ENCODE results near the gene TSPAN18.
A peak's percentile ranks its signal among the peaks of the same experiment; 100 is the strongest.

The TSPAN18 gene

GRCh38 chr11:44912270-44912987 is 185.7 kb downstream of the TSPAN18 start:
- no peak for DNase-seq (ENCODE audit: extremely low read depth in 1 of 2, low read depth in 1 of 2)

DNA sequence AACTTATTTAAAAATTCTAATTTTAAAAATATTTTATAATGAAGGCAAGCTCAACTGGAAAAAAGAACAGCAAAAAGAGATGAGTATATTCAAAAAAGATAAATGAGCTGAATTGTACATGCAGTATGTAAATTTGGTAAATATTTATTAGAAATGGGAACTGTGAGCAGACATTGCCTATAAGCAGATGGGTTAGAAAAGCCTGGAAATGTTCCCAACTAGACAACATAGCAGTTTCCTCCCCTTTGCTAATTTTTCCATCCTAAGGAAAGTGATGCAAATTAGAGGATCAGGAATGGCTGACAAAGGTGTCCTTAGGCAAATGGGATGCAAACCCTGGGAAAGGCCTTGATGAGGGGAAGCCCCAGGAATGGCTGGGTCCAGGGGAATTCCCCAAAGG is 186.7 kb downstream of the TSPAN18 start:
- DNase-seq (ENCODE audit: extremely low read depth in 1 of 2, low read depth in 1 of 2): no peak

DNA sequence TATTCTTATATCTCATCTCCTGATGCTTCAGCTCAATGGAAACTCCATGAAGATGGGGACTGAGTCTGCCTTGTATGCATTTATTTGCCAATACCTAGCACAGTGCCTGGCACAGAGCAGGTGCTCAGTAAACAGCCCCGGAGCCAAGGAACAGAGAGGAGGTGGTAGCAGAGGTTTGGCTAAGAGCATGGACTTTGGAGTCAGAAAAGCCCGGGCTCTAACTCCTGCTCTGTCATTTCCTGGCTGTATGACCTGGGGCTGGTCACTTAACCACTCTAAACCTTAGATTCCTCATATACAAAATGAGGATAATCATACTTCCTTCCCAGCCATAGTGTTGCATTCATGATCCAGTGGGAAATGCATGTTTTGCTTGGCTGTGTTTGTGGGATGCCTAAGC is 187.3 kb downstream of the TSPAN18 start:
- DNase-seq (ENCODE audit: extremely low read depth in 1 of 2, low read depth in 1 of 2): no peak

DNA sequence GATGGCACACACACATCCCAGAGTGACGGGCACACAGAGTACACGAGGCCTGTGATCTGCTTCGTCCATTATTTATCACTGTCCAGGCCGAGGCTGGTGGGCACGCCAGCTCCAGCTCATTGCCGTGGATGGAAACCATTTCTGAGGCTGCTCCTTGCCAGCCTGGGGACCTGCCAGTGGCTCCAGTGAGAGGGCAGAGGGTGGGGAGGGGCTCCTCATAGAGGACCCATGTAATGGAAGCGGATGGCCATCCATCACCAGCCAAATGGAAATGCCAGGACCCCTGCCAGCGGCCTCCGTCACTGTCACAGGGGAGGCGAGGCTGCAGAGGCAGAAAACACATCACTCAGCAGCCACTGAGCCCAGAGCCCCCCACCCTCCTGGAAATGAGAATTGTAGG is 188.2 kb downstream of the TSPAN18 start:
- DNase-seq (ENCODE audit: extremely low read depth in 1 of 2, low read depth in 1 of 2): no peak

- DNase-seq (ENCODE audit: extremely low read depth in 1 of 2, low read depth in 1 of 2): no peak
Observed at GRCh38 chr11:44915621-44916020, 188.9 kb downstream of the TSPAN18 start.

DNA sequence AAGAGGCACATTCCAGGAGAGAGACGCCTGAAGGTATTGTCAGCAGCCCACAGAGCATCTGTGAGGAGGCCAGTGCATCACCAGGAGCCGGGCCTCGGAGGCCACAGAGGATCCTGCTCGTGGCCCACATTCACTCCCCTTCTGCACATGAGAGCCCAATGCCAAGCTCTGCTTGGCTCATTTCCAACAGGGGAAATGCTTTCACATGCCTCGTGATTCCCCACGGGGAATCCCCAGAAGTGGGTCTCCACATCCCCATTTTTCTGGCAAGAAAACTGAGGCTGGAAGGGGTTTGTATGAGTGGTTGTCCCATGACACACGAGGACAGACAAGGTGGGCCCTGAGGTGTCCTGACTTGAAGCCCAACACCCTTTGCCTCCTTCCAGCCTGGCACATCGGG is 189.6 kb downstream of the TSPAN18 start:
- no peak for DNase-seq (ENCODE audit: extremely low read depth in 1 of 2, low read depth in 1 of 2)

GRCh38 chr11:44916801-44917385 is 190.1 kb downstream of the TSPAN18 start:
- no peak for DNase-seq (ENCODE audit: extremely low read depth in 1 of 2, low read depth in 1 of 2)

DNA sequence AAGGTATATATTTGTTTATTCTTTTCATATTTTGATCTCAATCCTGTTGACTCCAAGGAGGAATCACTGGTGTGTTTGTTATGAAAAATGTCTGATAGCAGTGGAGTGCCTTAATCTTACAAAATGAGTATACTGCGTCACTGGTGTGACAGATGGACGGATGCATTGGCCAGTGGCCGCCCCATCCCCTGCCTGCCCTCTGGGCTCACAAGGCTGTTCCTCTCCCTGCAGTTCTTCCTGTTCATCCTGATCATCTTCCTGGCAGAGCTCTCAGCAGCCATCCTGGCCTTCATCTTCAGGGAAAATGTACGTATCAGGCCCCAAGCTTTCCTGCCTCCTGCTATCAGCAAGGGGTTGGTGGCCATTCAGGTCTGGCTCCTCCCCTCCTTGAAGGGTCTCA is 191.0 kb downstream of the TSPAN18 start:
- DNase-seq (ENCODE audit: extremely low read depth in 1 of 2, low read depth in 1 of 2): no peak

- no peak for DNase-seq (ENCODE audit: extremely low read depth in 1 of 2, low read depth in 1 of 2)
Observed at GRCh38 chr11:44920451-44920850, 193.7 kb downstream of the TSPAN18 start.

DNA sequence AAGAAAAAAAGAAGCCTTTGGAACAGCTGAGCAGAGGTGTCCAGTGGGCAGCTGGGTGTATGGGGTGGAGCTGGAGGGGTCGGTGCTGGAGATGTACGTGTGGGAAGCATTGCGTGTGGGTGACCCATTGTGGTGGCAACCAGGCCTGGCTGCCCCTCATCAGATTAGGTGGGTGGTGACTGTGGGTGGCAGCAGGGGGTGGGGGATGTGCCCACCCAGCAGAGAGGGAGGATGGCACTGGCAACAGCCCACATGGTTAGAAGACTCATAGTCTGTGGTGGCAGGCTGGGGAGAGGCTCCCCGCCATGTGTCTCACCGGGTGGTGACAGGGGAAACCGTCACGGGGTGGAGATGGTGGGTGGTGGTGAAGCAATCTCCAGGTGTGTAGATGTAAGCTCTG is 196.4 kb downstream of the TSPAN18 start:
- DNase-seq (ENCODE audit: extremely low read depth in 1 of 2, low read depth in 1 of 2): no peak

DNA sequence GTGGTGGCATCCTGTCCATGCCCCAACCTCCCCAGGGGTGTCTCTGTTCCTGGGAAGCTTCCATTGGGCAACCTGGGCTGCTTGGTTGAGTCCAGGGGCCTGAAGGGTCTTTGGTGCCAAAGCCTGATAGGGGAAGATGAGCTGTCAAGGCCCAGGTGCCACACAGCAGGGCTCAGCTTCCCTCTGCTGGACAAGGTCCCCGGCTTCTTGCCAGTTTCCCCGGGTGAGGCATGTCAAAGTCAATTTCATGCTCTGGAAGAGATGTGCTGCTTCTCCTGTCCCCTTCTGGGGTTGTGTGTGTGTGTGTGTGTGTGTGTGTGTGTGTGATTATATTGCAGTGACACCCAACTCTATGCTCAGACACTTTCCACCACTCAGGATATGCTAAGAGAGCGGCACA is 197.0 kb downstream of the TSPAN18 start:
- DNase-seq (ENCODE audit: extremely low read depth in 1 of 2, low read depth in 1 of 2): no peak

DNA sequence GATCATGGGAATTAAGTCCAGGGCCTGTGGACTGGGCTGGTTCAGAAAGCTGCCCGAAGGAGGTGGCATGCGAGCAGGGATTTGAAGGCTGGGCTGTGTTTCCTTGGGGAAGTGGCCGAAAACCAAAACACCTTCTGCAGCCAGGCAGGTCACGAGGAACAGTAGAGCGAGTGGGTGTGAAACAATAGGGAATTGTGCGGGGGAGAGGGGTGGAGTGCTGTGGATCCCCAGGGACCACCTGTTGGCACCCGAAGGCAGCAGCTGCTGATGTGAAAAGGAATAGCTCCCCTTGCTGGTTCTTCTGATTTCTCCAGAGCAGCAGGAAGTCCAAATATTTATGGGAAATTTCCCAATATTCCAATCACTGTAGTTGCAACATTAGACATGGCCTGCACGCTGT is 199.3 kb downstream of the TSPAN18 start:
- DNase-seq (ENCODE audit: extremely low read depth in 1 of 2, low read depth in 1 of 2): no peak

DNA sequence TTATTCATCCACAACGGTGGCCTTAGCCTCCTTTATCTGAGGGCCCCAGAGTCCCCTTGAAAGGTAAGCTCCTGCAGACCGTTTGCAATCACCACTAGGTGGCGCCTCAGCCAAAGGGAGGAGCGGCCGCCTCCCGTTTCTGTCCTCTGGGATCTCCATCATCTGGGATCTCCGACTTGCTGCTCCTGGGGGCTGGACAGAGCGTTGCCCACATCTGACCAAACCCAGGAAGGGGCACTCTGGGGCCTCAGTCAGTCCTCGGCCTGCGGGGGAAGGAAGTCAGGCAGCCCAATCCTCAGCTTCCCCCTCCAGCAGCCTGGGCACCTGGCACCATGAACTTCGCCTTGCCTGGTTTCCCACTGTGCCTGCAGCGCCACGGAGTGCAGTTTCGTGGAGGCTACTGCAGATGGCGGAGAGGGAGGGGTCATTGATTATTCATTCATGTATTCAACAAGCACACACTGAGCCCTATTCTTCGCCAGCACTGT is 200.5 kb downstream of the TSPAN18 start:
- DNase-seq (ENCODE audit: extremely low read depth in 1 of 2, low read depth in 1 of 2): peak in 1 of 2 donors; percentile 44

- no peak for DNase-seq (ENCODE audit: extremely low read depth in 1 of 2, low read depth in 1 of 2)
Observed at GRCh38 chr11:44928144-44928543, 201.4 kb downstream of the TSPAN18 start.

DNA sequence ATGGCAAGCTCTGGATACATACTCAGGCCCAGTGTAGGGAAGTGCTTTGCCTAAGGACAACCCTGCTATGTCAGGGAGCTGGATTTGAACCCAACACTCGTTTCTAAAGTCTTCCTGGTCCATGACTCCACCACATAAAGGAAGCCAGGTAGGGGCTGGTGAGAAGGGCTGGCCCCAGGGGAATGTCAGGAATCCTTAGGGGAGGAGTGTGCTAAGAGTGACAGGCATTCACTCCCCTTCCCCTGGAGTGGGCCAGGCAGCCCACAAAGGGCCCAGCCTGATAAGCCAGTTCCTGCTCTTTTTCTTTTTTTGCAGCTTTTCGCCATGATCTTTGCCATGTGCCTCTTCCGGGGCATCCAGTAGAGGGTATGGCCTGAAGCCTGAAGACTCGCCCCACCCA is 202.1 kb downstream of the TSPAN18 start:
- no peak for DNase-seq (ENCODE audit: extremely low read depth in 1 of 2, low read depth in 1 of 2)

DNA sequence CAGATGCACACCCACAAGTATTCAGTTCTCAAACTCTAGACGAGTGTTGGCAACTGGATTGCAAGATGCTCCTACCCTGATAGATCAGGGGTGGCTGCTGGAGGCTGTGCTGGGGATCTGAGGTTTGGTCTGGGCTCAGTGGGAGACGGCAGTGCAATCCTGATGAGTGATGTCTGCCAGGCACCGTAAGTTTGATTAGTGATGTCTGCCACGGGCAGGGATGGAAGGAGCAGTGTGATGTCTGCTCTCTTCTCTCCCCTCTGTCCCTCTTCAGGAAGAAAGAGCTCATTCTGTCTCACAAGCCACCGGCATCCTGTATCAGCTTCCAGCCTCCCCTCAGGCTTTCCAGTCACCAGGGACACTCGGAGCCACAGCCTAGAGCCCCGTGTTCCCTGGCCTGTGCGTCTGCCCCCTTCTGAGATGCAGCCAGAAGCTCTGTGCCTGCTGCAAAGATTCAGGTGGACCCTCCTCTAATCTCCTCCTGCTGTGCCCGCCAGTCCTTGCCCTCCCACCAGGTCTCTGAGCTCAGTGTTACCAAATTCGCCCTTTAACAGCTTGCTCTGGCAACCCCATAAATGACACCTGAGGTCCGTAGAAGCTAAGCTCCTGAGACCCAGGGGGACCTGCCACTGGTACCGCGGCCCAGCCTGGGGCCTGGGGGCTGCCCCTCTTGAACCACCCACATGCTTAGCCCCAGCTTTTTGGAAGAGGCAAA is 204.0 kb downstream of the TSPAN18 start:
- no peak for DNase-seq (ENCODE audit: extremely low read depth in 1 of 2, low read depth in 1 of 2)

GRCh38 chr11:44931466-44931865 is 204.7 kb downstream of the TSPAN18 start:
- DNase-seq (ENCODE audit: extremely low read depth in 1 of 2, low read depth in 1 of 2): no peak

DNA sequence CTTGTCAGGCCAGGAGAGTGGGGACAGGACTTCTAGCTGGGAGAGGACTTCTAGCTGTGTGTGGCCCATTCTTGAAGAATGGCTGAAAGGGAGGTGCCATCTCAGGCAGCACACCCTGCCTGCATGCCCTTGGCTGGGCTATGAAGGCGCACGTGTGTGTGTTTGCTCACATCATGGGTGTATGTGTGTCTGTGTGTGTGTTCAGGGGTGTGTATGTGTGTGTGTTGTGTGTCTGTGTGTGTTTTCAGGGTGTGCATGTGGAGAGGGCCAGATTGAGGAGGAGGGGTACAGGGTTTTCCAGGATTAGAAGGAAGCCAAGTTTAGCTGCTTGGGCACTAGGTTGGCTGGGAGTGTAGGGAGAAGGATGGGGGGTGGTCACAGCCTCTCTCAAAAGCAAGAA is 207.3 kb downstream of the TSPAN18 start:
- DNase-seq (ENCODE audit: extremely low read depth in 1 of 2, low read depth in 1 of 2): no peak

DNA sequence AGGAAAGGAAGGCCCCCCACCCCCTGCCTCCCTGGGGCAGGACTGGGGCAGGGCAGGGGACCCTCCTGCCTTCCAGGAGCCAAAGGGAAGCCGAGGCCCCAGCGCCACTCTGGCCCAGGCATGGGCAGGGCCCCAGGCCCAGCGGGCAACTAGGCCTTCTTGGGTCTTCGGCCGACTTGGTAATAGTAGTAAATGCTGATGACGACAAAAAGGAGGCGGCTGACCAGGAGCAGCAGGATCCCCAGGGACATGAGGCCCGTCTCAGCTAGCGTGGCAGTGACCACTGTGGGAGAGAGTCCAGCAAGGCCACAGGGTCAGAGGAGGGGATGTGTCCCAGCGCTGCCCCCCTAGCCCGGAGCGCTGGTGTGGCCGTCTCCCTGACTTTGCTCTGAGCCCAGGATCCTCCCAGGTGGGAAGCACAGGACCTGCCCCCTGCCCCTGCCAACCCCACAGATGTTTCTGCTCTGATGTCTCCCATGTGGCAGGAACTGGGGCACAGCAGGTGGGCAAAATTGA is 208.0 kb downstream of the TSPAN18 start:
- DNase-seq (ENCODE audit: extremely low read depth in 1 of 2, low read depth in 1 of 2): no peak

DNA sequence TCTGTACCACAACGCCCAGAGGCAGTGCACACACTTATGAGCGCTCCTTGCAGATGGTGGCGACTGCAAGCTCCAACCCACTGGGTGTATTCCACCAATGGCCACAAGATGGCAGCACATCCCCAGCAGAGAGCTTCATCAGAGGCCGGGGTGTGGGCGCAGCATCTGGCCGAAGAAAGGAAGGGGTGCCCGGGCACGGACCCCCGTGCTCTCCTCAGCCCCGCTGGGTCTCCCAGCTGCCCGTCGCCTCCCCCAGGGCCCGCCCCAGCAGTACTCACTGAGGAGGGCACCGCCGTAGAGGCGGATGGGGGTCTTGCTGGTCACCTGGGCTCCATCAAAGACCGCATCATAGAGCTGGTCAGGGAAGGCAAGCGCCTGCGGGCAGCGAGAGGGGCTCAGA is 209.8 kb downstream of the TSPAN18 start:
- peak; percentile 48 to 68 for DNase-seq (ENCODE audit: extremely low read depth in 1 of 2, low read depth in 1 of 2)

GRCh38 chr11:44936951-44937543 is 210.3 kb downstream of the TSPAN18 start:
- no peak for DNase-seq (ENCODE audit: extremely low read depth in 1 of 2, low read depth in 1 of 2)
